Activated CD8-positive, alpha-beta T cell treated with anti-CD3 and anti-CD28 coated beads for 36 hours (primary cell): ENCODE results near the gene EPO. TPM values are rescaled to one million over a fixed set of nuclear protein-coding genes. Genes with fewer than 3 reads are reported as not detected.
"Not testable (repeated sequence)": the region's sequence is repeated elsewhere in the genome, so short reads cannot be mapped to it uniquely, and the experiment has no call there.

Experiments
- ATAC-seq: fragments of 200-7000 bp; cut with Tn5 transposase; one replicate; pipeline ENCODE4 v1.10.0; 2021; ENCODE audit warnings: mild to moderate bottlenecking, moderate library complexity
- CTCF ChIA-PET: fragments of 350-600 bp; sonication (Branson Sonifier 250); formaldehyde crosslinking; loops from one replicate; lab custom pipeline; 2021; ENCODE audit warnings: antibody characterized with exemption; lab: Charles Lee
- POLR2A ChIA-PET: fragments of 350-600 bp; sonication (Branson Sonifier 250); formaldehyde crosslinking; loops from one replicate; lab custom pipeline; 2021; ENCODE audit warnings: antibody characterized with exemption; lab: Charles Lee
- DNase-seq: peaks from one replicate; pipeline ENCODE4 v3.0.0-alpha.2; 2020
- H3K27ac Mint-ChIP-seq: one replicate; pipeline ENCODE4 v1.8.0; 2021; ENCODE audit warnings: mild to moderate bottlenecking, mixed read lengths
- H3K27me3 Mint-ChIP-seq: one replicate; pipeline ENCODE4 v1.8.0; 2021; ENCODE audit warnings: mixed read lengths
- H3K36me3 Mint-ChIP-seq: one replicate; pipeline ENCODE4 v1.8.0; 2021; ENCODE audit warnings: low read depth, mixed read lengths
- H3K4me1 Mint-ChIP-seq: one replicate; pipeline ENCODE4 v1.8.0; 2021; ENCODE audit warnings: low read depth, mixed read lengths
- H3K4me3 Mint-ChIP-seq: one replicate; pipeline ENCODE4 v1.8.0; 2021; ENCODE audit warnings: mild to moderate bottlenecking, moderate library complexity, mixed read lengths
- H3K9me3 Mint-ChIP-seq: one replicate; pipeline ENCODE4 v1.8.0; 2021; ENCODE audit warnings: mixed read lengths
- CTCF ChIP-seq: fragments of 200-600 bp; IDR thresholded peaks from one replicate; pipeline ENCODE4 v1.8.0; 2022; ENCODE audit warnings: antibody characterized with exemption, mild to moderate bottlenecking
- intact Hi-C: fragments of 100-400 bp; cut with micrococcal nuclease; formaldehyde crosslinking; loops from one replicate; pipeline ENCODE4 v1.10.0; 2022
- total RNA-seq, 2 experiments: library from RNA; stranded (reverse); gene quantifications; one replicate each; pipeline ENCODE4 v1.2.3, GENCODE V29; 2021

Gene EPO
- total RNA-seq, 2 experiments from 2014 or later = not detected

- POLR2A ChIA-PET = no interaction called here
- TF ChIP-seq CTCF = no peak
- H3K27ac Mint-ChIP-seq = no peak overlapping the region
These were observed 32.7 kb downstream of the EPO start for GRCh38 chr7:100752994-100753393.

GRCh38 chr7:100753750-100754149, 33.5 kb downstream of the EPO start:
- DNase-seq (no peak), ATAC-seq (no peak)
- no peak for TF ChIP-seq CTCF
- H3K9me3 Mint-ChIP-seq = no peaks in the 10 kb centered on the region
- H3K27ac Mint-ChIP-seq = no peak overlapping the region
- no peak overlapping the region for H3K4me3 Mint-ChIP-seq
- intact Hi-C loops = no loop called here
- ChIA-PET POLR2A (no interaction called here), CTCF (no interaction called here)
- H3K36me3 Mint-ChIP-seq = no peaks in the 10 kb centered on the region
- H3K4me1 Mint-ChIP-seq = no peaks in the 10 kb centered on the region
- H3K27me3 Mint-ChIP-seq = peaks cover 16% of the 10 kb centered on the region

More at GRCh38 chr7:100752994-100753393, 32.7 kb downstream of the EPO start:
- DNase-seq (no peak), ATAC-seq (no peak)
- CTCF ChIA-PET = no interaction called here
- no peak overlapping the region for H3K4me3 Mint-ChIP-seq
- no peaks in the 10 kb centered on the region for H3K36me3 Mint-ChIP-seq
- H3K4me1 Mint-ChIP-seq = no peaks in the 10 kb centered on the region
- peaks cover 16% of the 10 kb centered on the region for H3K27me3 Mint-ChIP-seq
- intact Hi-C loops = no loop called here
- no peaks in the 10 kb centered on the region for H3K9me3 Mint-ChIP-seq

- Mint-ChIP-seq H3K4me1 (no peaks in the 10 kb centered on the region), H3K27me3 (no peaks in the 10 kb centered on the region), H3K4me3 (no peak overlapping the region), H3K9me3 (no peaks in the 10 kb centered on the region), H3K27ac (no peak overlapping the region), H3K36me3 (no peaks in the 10 kb centered on the region)
- POLR2A ChIA-PET = no interaction called here
- TF ChIP-seq CTCF = no peak
- DNase-seq = no peak
- CTCF ChIA-PET = no interaction called here
- ATAC-seq = no peak
- intact Hi-C loops = no loop called here
These were observed 39.3 kb downstream of the EPO start for GRCh38 chr7:100759357-100760171.

- POLR2A ChIA-PET = interaction anchor here (0.6 kb wide), 1 partner anchor 23 kb away, joined by 3 read pairs; no protein-coding TSS in a partner anchor
- H3K9me3 Mint-ChIP-seq = not testable (repeated sequence)
These were observed 42.6 kb downstream of the EPO start for GRCh38 chr7:100762841-100763240.

GRCh38 chr7:100763556-100764140, 43.4 kb downstream of the EPO start:
- no peak for TF ChIP-seq CTCF
- ChIA-PET POLR2A (interaction anchor here (0.6 kb wide), 1 partner anchor 22 kb away, joined by 3 read pairs; no protein-coding TSS in a partner anchor), CTCF (no interaction called here)

More at GRCh38 chr7:100762841-100763240, 42.6 kb downstream of the EPO start:
- ATAC-seq, H3K27me3 Mint-ChIP-seq, H3K36me3 Mint-ChIP-seq, DNase-seq, H3K27ac Mint-ChIP-seq, H3K4me3 Mint-ChIP-seq, H3K4me1 Mint-ChIP-seq, intact Hi-C loops: not testable (repeated sequence)
- CTCF ChIA-PET = interaction anchor here (0.6 to 1.5 kb wide), 2 partner anchors 27 to 37 kb away, joined by 3 to 5 read pairs; no protein-coding TSS in a partner anchor

More at GRCh38 chr7:100763556-100764140, 43.4 kb downstream of the EPO start:
- intact Hi-C loops = no loop called here
- no peaks in the 10 kb centered on the region for H3K36me3 Mint-ChIP-seq
- H3K9me3 Mint-ChIP-seq = no peaks in the 10 kb centered on the region
- no peak overlapping the region for H3K4me3 Mint-ChIP-seq
- no peak overlapping the region for H3K27ac Mint-ChIP-seq
- DNase-seq (no peak), ATAC-seq (no peak)
- H3K4me1 Mint-ChIP-seq = no peaks in the 10 kb centered on the region
- H3K27me3 Mint-ChIP-seq = no peaks in the 10 kb centered on the region
